DND-41 (cell line): Measurements from ENCODE around the gene MED12L.
"Not testable (repeated sequence)": the region's sequence is repeated elsewhere in the genome, so short reads cannot be mapped to it uniquely, and the experiment has no call there.

Experiments
- CTCF ChIP-seq: IDR thresholded peaks from 2 replicates; pipeline ENCODE4 v1.5.1; 2012; ENCODE audit warnings: borderline replicate concordance, low read length, moderate library complexity, mild to moderate bottlenecking; ENCODE audit not compliant: poor library complexity, severe bottlenecking; ENCODE audit errors: extremely low read depth
- EZH2 ChIP-seq: IDR thresholded peaks from 3 replicates; pipeline ENCODE4 v1.6.1; 2012; ENCODE audit warnings: borderline replicate concordance, low read depth, mild to moderate bottlenecking, moderate library complexity, low read length, inconsistent platforms; ENCODE audit not compliant: severe bottlenecking

- not testable (repeated sequence) for TF ChIP-seq CTCF, EZH2
These were observed 4.4 kb upstream of the MED12L start for GRCh38 chr3:151081082-151081481.
